DND-41 (cell line): Measurements from ENCODE around the gene HDDC3.

Experiments used
- ATAC-seq: fragments of 200-7000 bp; cut with Tn5 transposase; 3 replicates; pipeline ENCODE4 v1.9.1; 2021; ENCODE audit warnings: low read depth; ENCODE audit not compliant: insufficient read depth
- DNase-seq: peaks from one replicate; pipeline ENCODE4 v3.0.0-alpha.2; 2020
- H2AFZ ChIP-seq: 2 replicates; pipeline ENCODE4 v1.6.0; 2012; ENCODE audit warnings: low read depth, low read length
- H3K27ac ChIP-seq: 2 replicates; pipeline ENCODE4 v1.5.1; 2012; ENCODE audit warnings: low read length, inconsistent platforms
- H3K27me3 ChIP-seq: fragments of 200-600 bp; sonication (generic); 2 replicates; pipeline ENCODE4 v1.6.0; 2012; ENCODE audit warnings: low read length, mild to moderate bottlenecking, inconsistent platforms; ENCODE audit not compliant: insufficient read depth, poor library complexity
- H3K36me3 ChIP-seq: 2 replicates; pipeline ENCODE4 v1.5.1; 2012; ENCODE audit warnings: low read length, inconsistent platforms; ENCODE audit not compliant: insufficient read depth
- H3K4me1 ChIP-seq: 2 replicates; pipeline ENCODE4 v1.5.1; 2012; ENCODE audit warnings: mild to moderate bottlenecking, low read length; ENCODE audit not compliant: insufficient read depth
- H3K4me2 ChIP-seq: 2 replicates; pipeline ENCODE4 v1.6.0; 2012; ENCODE audit warnings: mild to moderate bottlenecking, moderate library complexity, low read length, inconsistent platforms; ENCODE audit not compliant: insufficient read depth
- H3K4me3 ChIP-seq, 2 experiments: fragments of 200-600 bp in 1 of 2; shearing (Covaris generic) in 1 of 2; 2 replicates each; pipeline ENCODE4 v1.5.1; 2012 to 2016; ENCODE audit warnings: inconsistent platforms in 2 of 2, low read length in 2 of 2, mild to moderate bottlenecking in 2 of 2, low read depth in 1 of 2, moderate library complexity in 1 of 2
- H3K79me2 ChIP-seq: 2 replicates; pipeline ENCODE4 v1.6.0; 2012; ENCODE audit warnings: low read length, inconsistent platforms; ENCODE audit not compliant: insufficient read depth
- H3K9ac ChIP-seq: 2 replicates; pipeline ENCODE4 v1.6.0; 2012; ENCODE audit warnings: low read depth, mild to moderate bottlenecking, inconsistent platforms, low read length, moderate library complexity
- H3K9me3 ChIP-seq: 2 replicates; pipeline ENCODE4 v1.5.1; 2012; ENCODE audit warnings: low read length, moderate library complexity, mild to moderate bottlenecking, inconsistent platforms; ENCODE audit not compliant: insufficient read depth, severe bottlenecking
- H4K20me1 ChIP-seq: 2 replicates; pipeline ENCODE4 v1.6.0; 2012; ENCODE audit warnings: low read length; ENCODE audit not compliant: insufficient read depth
- CTCF ChIP-seq: IDR thresholded peaks from 2 replicates; pipeline ENCODE4 v1.5.1; 2012; ENCODE audit warnings: borderline replicate concordance, low read length, moderate library complexity, mild to moderate bottlenecking; ENCODE audit not compliant: poor library complexity, severe bottlenecking; ENCODE audit errors: extremely low read depth
- EZH2 ChIP-seq: IDR thresholded peaks from 3 replicates; pipeline ENCODE4 v1.6.1; 2012; ENCODE audit warnings: borderline replicate concordance, low read depth, mild to moderate bottlenecking, moderate library complexity, low read length, inconsistent platforms; ENCODE audit not compliant: severe bottlenecking

HDDC3 gene

GRCh38 chr15:90957791-90958190, 25.4 kb upstream of the HDDC3 start:
- Histone ChIP-seq H3K27me3 (no peaks in the 10 kb centered on the region), H3K4me3 (no peak overlapping the region), H2AFZ (no peak overlapping the region), H3K27ac (no peak overlapping the region), H3K36me3 (peaks cover 72% of the 10 kb centered on the region), H3K9ac (0 out of 2 replicates have a peak overlapping the region, but pooled peaks have one; percentile 11), H3K4me2 (no peak overlapping the region), H3K9me3 (no peaks in the 10 kb centered on the region), H4K20me1 (peaks cover 5% of the 10 kb centered on the region; the same call in 1 of the 2 replicates), H3K79me2 (peaks cover 38% of the 10 kb centered on the region), H3K4me1 (peaks cover 26% of the 10 kb centered on the region)
- ATAC-seq = no peak
- TF ChIP-seq CTCF (no peak), EZH2 (no peak)
- no peak for DNase-seq

GRCh38 chr15:90957031-90957790, 24.9 kb upstream of the HDDC3 start:
- no peak overlapping the region for H2AFZ ChIP-seq
- H3K9me3 ChIP-seq = no peaks in the 10 kb centered on the region
- H3K4me3 ChIP-seq = no peak overlapping the region
- ATAC-seq = no peak
- no peak overlapping the region for H3K27ac ChIP-seq
- H4K20me1 ChIP-seq = peaks cover 5% of the 10 kb centered on the region; the same call in 1 of the 2 replicates
- peaks cover 26% of the 10 kb centered on the region for H3K4me1 ChIP-seq
- peak overlapping the region; percentile 11; the same call in 1 of the 2 replicates for H3K9ac ChIP-seq
- TF ChIP-seq EZH2 (no peak), CTCF (no peak)
- H3K36me3 ChIP-seq = peaks cover 69% of the 10 kb centered on the region
- peaks cover 38% of the 10 kb centered on the region for H3K79me2 ChIP-seq
- H3K4me2 ChIP-seq = 0 out of 2 replicates have a peak overlapping the region, but pooled peaks have one; percentile 82
- DNase-seq = no peak
- no peaks in the 10 kb centered on the region for H3K27me3 ChIP-seq

GRCh38 chr15:90956274-90957030, 24.1 kb upstream of the HDDC3 start:
- H3K27me3 ChIP-seq = no peaks in the 10 kb centered on the region
- TF ChIP-seq EZH2 (no peak), CTCF (peak; percentile 20)
- peaks cover 67% of the 10 kb centered on the region for H3K36me3 ChIP-seq
- peak overlapping the region; percentile 82 for H3K4me2 ChIP-seq
- DNase-seq (no peak), ATAC-seq (no peak)
- H3K4me1 ChIP-seq = peaks cover 26% of the 10 kb centered on the region
- no peak overlapping the region for H2AFZ ChIP-seq
- H3K9ac ChIP-seq = peak overlapping the region; percentile 99
- H3K9me3 ChIP-seq = no peaks in the 10 kb centered on the region
- H4K20me1 ChIP-seq = peaks cover 5% of the 10 kb centered on the region; the same call in 1 of the 2 replicates
- peaks cover 38% of the 10 kb centered on the region for H3K79me2 ChIP-seq
- peak overlapping the region; percentile 70 to 93; a peak in 3 of 4 replicates for H3K4me3 ChIP-seq
- peak overlapping the region; percentile 99 for H3K27ac ChIP-seq
